ENCODE results near the gene GPR62. TPM values are rescaled to one million over a fixed set of nuclear protein-coding genes. Genes with fewer than 3 reads are reported as not detected.
A peak's percentile ranks its signal among the peaks of the same experiment; 100 is the strongest.

GPR62 gene
- total RNA-seq, 2 experiments from 2014 or later = not detected

DNA sequence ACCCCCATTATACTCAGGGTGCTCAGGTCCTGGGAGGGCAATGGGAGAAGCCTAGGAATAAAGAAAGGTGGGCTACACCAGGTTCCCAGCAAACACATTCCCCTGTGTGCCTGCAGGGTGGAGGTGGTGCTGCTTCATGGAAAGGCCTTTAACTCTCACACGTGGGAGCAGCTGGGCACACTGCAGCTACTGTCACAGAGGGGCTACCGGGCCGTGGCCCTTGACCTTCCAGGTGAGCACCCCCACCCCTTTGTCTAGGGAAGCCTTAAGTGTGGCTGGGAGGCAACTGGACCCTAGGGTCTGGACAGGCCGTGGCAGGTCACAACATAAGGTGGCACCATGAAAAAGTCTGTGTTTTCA lies 22.9 kb downstream of the GPR62 start:
- CTCF ChIA-PET (ENCODE audit: unreplicated experiment) = no interaction called here
- H3K9me3 ChIP-seq (ENCODE audit: low read length) = no peaks in the 10 kb centered on the region
- DNase-seq (ENCODE audit: low spot score) = no peak
- no TSS peak for BruUV-seq (replicated peaks)
- intact Hi-C loops (cut with micrococcal nuclease; ENCODE audit: unreplicated experiment) = no loop called here
- no peaks in the 10 kb centered on the region for H3K79me2 ChIP-seq (ENCODE audit: insufficient read depth, low read depth, low read length)
- POLR2A ChIA-PET = interaction anchor here (1.0 kb wide), 1 partner anchor 15 kb away, joined by 3 read pairs; no protein-coding TSS in a partner anchor
- H2AFZ ChIP-seq (ENCODE audit: low read length) = no peak overlapping the region
- H3K9me2 ChIP-seq (ENCODE audit: insufficient read depth, low read length) = no peaks in the 10 kb centered on the region
- no peak overlapping the region for H3K4me3 ChIP-seq (ENCODE audit: low read depth, low read length, poor library complexity, severe bottlenecking)
- H4K20me1 ChIP-seq (ENCODE audit: insufficient read depth, low read length) = no peaks in the 10 kb centered on the region
- H3K4me1 ChIP-seq (ENCODE audit: insufficient read depth, low read length, poor library complexity, severe bottlenecking) = peaks cover 37% of the 10 kb centered on the region
- H3K27ac ChIP-seq (ENCODE audit: low read depth, low read length, poor library complexity, severe bottlenecking) = no peak overlapping the region
- no peaks in the 10 kb centered on the region for H3K36me3 ChIP-seq (ENCODE audit: insufficient read depth, low read length)
- H3K4me2 ChIP-seq (ENCODE audit: low read length) = no peak overlapping the region
- TF ChIP-seq, protein P1, sequence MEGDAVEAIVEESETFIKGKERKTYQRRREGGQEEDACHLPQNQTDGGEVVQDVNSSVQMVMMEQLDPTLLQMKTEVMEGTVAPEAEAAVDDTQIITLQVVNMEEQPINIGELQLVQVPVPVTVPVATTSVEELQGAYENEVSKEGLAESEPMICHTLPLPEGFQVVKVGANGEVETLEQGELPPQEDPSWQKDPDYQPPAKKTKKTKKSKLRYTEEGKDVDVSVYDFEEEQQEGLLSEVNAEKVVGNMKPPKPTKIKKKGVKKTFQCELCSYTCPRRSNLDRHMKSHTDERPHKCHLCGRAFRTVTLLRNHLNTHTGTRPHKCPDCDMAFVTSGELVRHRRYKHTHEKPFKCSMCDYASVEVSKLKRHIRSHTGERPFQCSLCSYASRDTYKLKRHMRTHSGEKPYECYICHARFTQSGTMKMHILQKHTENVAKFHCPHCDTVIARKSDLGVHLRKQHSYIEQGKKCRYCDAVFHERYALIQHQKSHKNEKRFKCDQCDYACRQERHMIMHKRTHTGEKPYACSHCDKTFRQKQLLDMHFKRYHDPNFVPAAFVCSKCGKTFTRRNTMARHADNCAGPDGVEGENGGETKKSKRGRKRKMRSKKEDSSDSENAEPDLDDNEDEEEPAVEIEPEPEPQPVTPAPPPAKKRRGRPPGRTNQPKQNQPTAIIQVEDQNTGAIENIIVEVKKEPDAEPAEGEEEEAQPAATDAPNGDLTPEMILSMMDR (conservative IDR thresholded peaks at IDR 0.05; ENCODE audit: low read length) = no peak
- no peak for TF ChIP-seq EZH2phosphoT487 (IDR thresholded peaks at IDR 0.05; ENCODE audit: borderline replicate concordance, low read depth, low read length)

DNA sequence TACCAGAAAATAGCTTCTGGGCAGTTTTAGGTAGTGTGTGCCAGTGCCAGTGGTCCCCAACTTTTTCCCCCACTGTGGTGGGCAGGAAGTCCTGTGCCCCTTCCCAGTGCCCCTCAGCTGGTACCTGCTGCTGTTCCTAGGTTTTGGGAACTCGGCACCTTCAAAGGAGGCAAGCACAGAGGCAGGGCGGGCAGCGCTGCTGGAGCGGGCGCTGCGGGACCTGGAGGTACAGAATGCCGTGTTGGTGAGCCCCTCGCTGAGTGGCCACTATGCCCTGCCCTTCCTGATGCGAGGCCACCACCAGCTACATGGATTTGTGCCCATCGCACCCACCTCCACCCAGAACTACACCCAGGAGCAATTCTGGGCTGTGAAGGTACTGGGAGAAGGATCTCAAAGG lies 25.1 kb downstream of the GPR62 start:
- no peaks in the 10 kb centered on the region for H4K20me1 ChIP-seq (ENCODE audit: insufficient read depth, low read length)
- no peak overlapping the region for H3K4me2 ChIP-seq (ENCODE audit: low read length)
- BruUV-seq (replicated peaks) = no TSS peak
- H3K79me2 ChIP-seq (ENCODE audit: insufficient read depth, low read depth, low read length) = no peaks in the 10 kb centered on the region
- intact Hi-C loops (cut with micrococcal nuclease; ENCODE audit: unreplicated experiment) = no loop called here
- TF ChIP-seq, protein P1 (conservative IDR thresholded peaks at IDR 0.05; ENCODE audit: low read length) = no peak
- no peak for TF ChIP-seq EZH2phosphoT487 (IDR thresholded peaks at IDR 0.05; ENCODE audit: borderline replicate concordance, low read depth, low read length)
- H3K9me2 ChIP-seq (ENCODE audit: insufficient read depth, low read length) = no peaks in the 10 kb centered on the region
- H3K27ac ChIP-seq (ENCODE audit: low read depth, low read length, poor library complexity, severe bottlenecking) = no peak overlapping the region
- H3K4me1 ChIP-seq (ENCODE audit: insufficient read depth, low read length, poor library complexity, severe bottlenecking) = peaks cover 26% of the 10 kb centered on the region
- H3K9me3 ChIP-seq (ENCODE audit: low read length) = no peaks in the 10 kb centered on the region
- no peak overlapping the region for H2AFZ ChIP-seq (ENCODE audit: low read length)
- POLR2A ChIA-PET = no interaction called here
- CTCF ChIA-PET (ENCODE audit: unreplicated experiment) = no interaction called here
- H3K4me3 ChIP-seq (ENCODE audit: low read depth, low read length, poor library complexity, severe bottlenecking) = no peak overlapping the region
- H3K36me3 ChIP-seq (ENCODE audit: insufficient read depth, low read length) = no peaks in the 10 kb centered on the region
- no peak for DNase-seq (ENCODE audit: low spot score)

DNA sequence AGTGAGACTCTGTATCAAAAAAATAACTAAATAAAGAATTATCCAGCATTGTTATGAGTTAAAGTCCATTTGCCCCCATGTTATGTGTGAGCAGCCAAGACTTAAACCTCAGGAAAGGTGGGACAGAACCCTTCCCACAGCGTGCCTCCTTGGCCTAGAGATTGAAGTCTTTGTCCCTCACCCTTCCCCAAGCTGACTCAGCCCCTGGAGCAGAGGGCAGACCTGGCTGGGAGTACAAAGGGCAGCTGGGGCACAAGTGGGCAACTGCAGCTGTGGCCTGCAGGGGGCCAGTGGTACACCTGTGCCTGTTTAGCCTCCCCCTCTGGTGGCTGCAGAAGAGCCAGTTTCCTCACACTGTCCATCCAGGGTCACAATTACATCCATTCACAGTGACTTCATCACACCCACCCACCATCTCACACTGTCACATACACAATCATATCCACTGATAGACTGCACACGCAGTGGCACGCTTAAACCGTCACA lies 27.2 kb downstream of the GPR62 start:
- Histone ChIP-seq H3K9me3 (ENCODE audit: low read length) (no peaks in the 10 kb centered on the region), H3K4me2 (ENCODE audit: low read length) (peak overlapping the region; percentile 57; the same call in 1 of the 2 replicates), H3K4me1 (ENCODE audit: insufficient read depth, low read length, poor library complexity, severe bottlenecking) (peaks cover 11% of the 10 kb centered on the region), H2AFZ (ENCODE audit: low read length) (0 out of 2 replicates have a peak overlapping the region, but pooled peaks have one; percentile 28), H3K9me2 (ENCODE audit: insufficient read depth, low read length) (no peaks in the 10 kb centered on the region), H3K79me2 (ENCODE audit: insufficient read depth, low read depth, low read length) (no peaks in the 10 kb centered on the region), H3K36me3 (ENCODE audit: insufficient read depth, low read length) (no peaks in the 10 kb centered on the region), H4K20me1 (ENCODE audit: insufficient read depth, low read length) (no peaks in the 10 kb centered on the region), H3K4me3 (ENCODE audit: low read depth, low read length, poor library complexity, severe bottlenecking) (peak overlapping the region; percentile 48), H3K27ac (ENCODE audit: low read depth, low read length, poor library complexity, severe bottlenecking) (no peak overlapping the region)
- peak; percentile 39 for DNase-seq (ENCODE audit: low spot score)
- intact Hi-C loops (cut with micrococcal nuclease; ENCODE audit: unreplicated experiment) = no loop called here
- TF ChIP-seq EZH2phosphoT487 (IDR thresholded peaks at IDR 0.05; ENCODE audit: borderline replicate concordance, low read depth, low read length) = no peak
- TF ChIP-seq, protein P1 (conservative IDR thresholded peaks at IDR 0.05; ENCODE audit: low read length) = peak; percentile 67
- CTCF ChIA-PET (ENCODE audit: unreplicated experiment) = interaction anchor here (1.0 kb wide), 1 partner anchor 14 kb away, joined by 4 read pairs; no protein-coding TSS in a partner anchor
- POLR2A ChIA-PET = no interaction called here
- BruUV-seq (replicated peaks) = no TSS peak

Data from OCI-LY7 (cell line).